IMR-90 (cell line): ENCODE measurements around the gene DISC1. TPM values are rescaled to one million over a fixed set of nuclear protein-coding genes. Genes with fewer than 3 reads are reported as not detected.
A peak's percentile ranks its signal among the peaks of the same experiment; 100 is the strongest.

Experiments
- ATAC-seq: fragments of 200-7000 bp; cut with Tn5 transposase; 2 replicates; pipeline ENCODE4 v1.9.1; 2020; ENCODE audit warnings: low read depth, mild to moderate bottlenecking, moderate library complexity
- BruUV-seq: library from RNA; stranded (reverse); fragments of 400-500 nt; replicated peaks from 2 replicates; lab custom pipeline; 2021; lab: Mats Ljungman, UMichigan
- CTCF ChIA-PET: fragments of 300-600 bp; formaldehyde crosslinking; extraction: SDS; loops from one replicate; lab custom pipeline; 2021; ENCODE audit warnings: antibody characterized with exemption; lab: Yijun Ruan, JAX
- POLR2A ChIA-PET: fragments of 300-600 bp; sonication (Branson Sonifier 250); formaldehyde crosslinking; loops from one replicate; lab custom pipeline; 2022; ENCODE audit warnings: antibody characterized with exemption; ENCODE audit not compliant: unreplicated experiment; lab: Charles Lee
- DNase-seq: peaks from one replicate; pipeline ENCODE4 v3.0.0; 2013
- H2AFZ ChIP-seq: replicated peaks from 2 replicates; pipeline ENCODE3; 2013; ENCODE audit warnings: low read length, mild to moderate bottlenecking; ENCODE audit not compliant: poor library complexity
- H2AK5ac ChIP-seq: 2 replicates; pipeline ENCODE4 v1.6.1; 2013; ENCODE audit warnings: low read depth, low read length, inconsistent platforms
- H2AK9ac ChIP-seq: replicated peaks from 2 replicates; pipeline ENCODE3; 2013; ENCODE audit warnings: mild to moderate bottlenecking, low read depth, low read length, moderate library complexity; ENCODE audit not compliant: poor library complexity
- H2BK120ac ChIP-seq: 2 replicates; pipeline ENCODE4 v1.6.1; 2013; ENCODE audit warnings: low read depth, low read length, inconsistent platforms
- H2BK15ac ChIP-seq: 3 replicates; pipeline ENCODE4 v1.6.1; 2013; ENCODE audit warnings: low read depth, low read length, inconsistent platforms
- H2BK20ac ChIP-seq: 2 replicates; pipeline ENCODE4 v1.6.1; 2013; ENCODE audit warnings: low read depth, mild to moderate bottlenecking, inconsistent platforms, low read length, moderate library complexity
- H2BK5ac ChIP-seq: 2 replicates; pipeline ENCODE4 v1.6.1; 2013; ENCODE audit warnings: mild to moderate bottlenecking, low read depth, low read length, inconsistent platforms; ENCODE audit not compliant: poor library complexity, severe bottlenecking
- H3K14ac ChIP-seq: replicated peaks from 2 replicates; pipeline ENCODE4 v1.6.1; 2013; ENCODE audit warnings: low read depth, low read length, inconsistent platforms
- H3K18ac ChIP-seq: 2 replicates; pipeline ENCODE4 v1.6.1; 2013; ENCODE audit warnings: low read depth, low read length, control low read depth
- H3K23ac ChIP-seq: 2 replicates; pipeline ENCODE4 v1.6.1; 2013; ENCODE audit warnings: low read depth, low read length, inconsistent platforms
- H3K27ac ChIP-seq: 2 replicates; pipeline ENCODE4 v1.5.1; 2013; ENCODE audit warnings: mild to moderate bottlenecking, control low read depth, low read length; ENCODE audit not compliant: insufficient read depth
- H3K27me3 ChIP-seq: 2 replicates; pipeline ENCODE4 v1.6.1; 2013; ENCODE audit warnings: low read length; ENCODE audit not compliant: control insufficient read depth, insufficient read depth
- H3K36me3 ChIP-seq: 2 replicates; pipeline ENCODE4 v1.6.1; 2013; ENCODE audit warnings: low read length, mixed read lengths; ENCODE audit not compliant: control insufficient read depth, insufficient read depth
- H3K4ac ChIP-seq: 2 replicates; pipeline ENCODE4 v1.6.1; 2013; ENCODE audit warnings: low read depth, low read length, inconsistent platforms
- H3K4me1 ChIP-seq: 2 replicates; pipeline ENCODE4 v1.6.1; 2013; ENCODE audit warnings: low read length, mixed read lengths; ENCODE audit not compliant: control insufficient read depth, insufficient read depth
- H3K4me2 ChIP-seq: 2 replicates; pipeline ENCODE4 v1.6.1; 2013; ENCODE audit warnings: low read depth, mild to moderate bottlenecking, control low read depth, low read length, moderate library complexity
- H3K4me3 ChIP-seq: 2 replicates; pipeline ENCODE4 v1.5.1; 2013; ENCODE audit warnings: low read depth, mild to moderate bottlenecking, control low read depth, low read length, moderate library complexity; ENCODE audit not compliant: insufficient read depth
- H3K56ac ChIP-seq: 2 replicates; pipeline ENCODE4 v1.6.1; 2013; ENCODE audit warnings: low read length, inconsistent platforms; ENCODE audit not compliant: insufficient read depth; ENCODE audit errors: extremely low read depth
- H3K79me1 ChIP-seq, 2 experiments: 2 replicates each; pipeline ENCODE4 v1.6.1; 2013; ENCODE audit warnings: low read length in 2 of 2, inconsistent platforms in 1 of 2, low read depth in 1 of 2
- H3K9ac ChIP-seq: 2 replicates; pipeline ENCODE4 v1.6.1; 2013; ENCODE audit warnings: low read depth, low read length, control low read depth
- H3K9me1 ChIP-seq: 2 replicates; pipeline ENCODE4 v1.6.1; 2013; ENCODE audit warnings: low read length, inconsistent platforms; ENCODE audit not compliant: insufficient read depth
- H3K9me3 ChIP-seq: 2 replicates; pipeline ENCODE4 v1.6.1; 2013; ENCODE audit warnings: low read length; ENCODE audit not compliant: control insufficient read depth, insufficient read depth
- H4K20me1 ChIP-seq: 2 replicates; pipeline ENCODE4 v1.6.1; 2013; ENCODE audit warnings: low read length, inconsistent platforms; ENCODE audit not compliant: insufficient read depth
- H4K5ac ChIP-seq: 2 replicates; pipeline ENCODE4 v1.6.1; 2013; ENCODE audit warnings: mild to moderate bottlenecking, low read depth, low read length, control low read depth
- H4K8ac ChIP-seq, 2 experiments: 2 replicates each; pipeline ENCODE4 v1.6.1; 2013; ENCODE audit warnings: low read depth in 2 of 2, low read length in 2 of 2, control low read depth in 1 of 2, inconsistent platforms in 1 of 2
- H4K91ac ChIP-seq: 2 replicates; pipeline ENCODE4 v1.6.1; 2013; ENCODE audit warnings: low read depth, low read length, inconsistent platforms; ENCODE audit not compliant: insufficient read depth
- WGBS, 2 experiments: methylation state at CpG; one replicate each; pipeline versions ENCODE4 v1.1.5 to v1.1.7; 2013; ENCODE audit warnings: missing lambda C conversion rate in 2 of 2; ENCODE audit not compliant: insufficient read length in 1 of 2; ENCODE audit errors: extremely low coverage in 2 of 2; 5-methylcytosine and 5-hydroxymethylcytosine counted together
- dilution Hi-C: fragments of 300-500 bp; cut with HindIII; formaldehyde crosslinking; loops from one replicate; pipeline ENCODE4 v1.14.3; 2018; ENCODE audit warnings: low sequenced_read_pairs; ENCODE audit not compliant: unreplicated experiment
- in situ Hi-C: fragments of 300-500 bp; cut with MboI; formaldehyde crosslinking; loops from 3 replicates; pipeline ENCODE4 v1.14.3; 2019; ENCODE audit warnings: low sequenced_read_pairs, inconsistent platforms, mixed read lengths
- intact Hi-C: fragments of 100-400 bp; cut with micrococcal nuclease; formaldehyde crosslinking; loops from 2 replicates; pipeline ENCODE4 v1.10.0; 2022
- polyA plus RNA-seq, 3 experiments: library from polyadenylated mRNA; depleted of rRNA; stranded (reverse); fragments of >200 nt; gene quantifications; 2 replicates each; pipeline ENCODE4 v1.2.3, GENCODE V29; 2012; ENCODE audit warnings: low replicate concordance in 1 of 3
- total RNA-seq: library from RNA; depleted of rRNA; stranded (reverse); fragments of >200 nt; gene quantifications from 2 replicates; pipeline ENCODE4 v1.2.3, GENCODE V29; 2012
- TF ChIP-seq, protein P1 (sequence below): fragments of 150-350 bp; IDR thresholded peaks from 2 replicates; pipeline ENCODE4 v1.6.1; 2017; ENCODE audit warnings: mild to moderate bottlenecking, antibody characterized with exemption, low read length, low read depth

Gene DISC1
- total and polyA plus RNA-seq, 2 of the 4 experiments (the other 2 are of a cell fraction), result 2.2 to 7.0 TPM

- Histone ChIP-seq H3K14ac (no peak overlapping the region), H3K4me1 (peaks cover 6% of the 10 kb centered on the region; the same call in 1 of the 2 replicates), H3K9me3 (peaks cover 2% of the 10 kb centered on the region; the same call in 1 of the 2 replicates), H2BK20ac (no peak overlapping the region), H3K23ac (no peak overlapping the region), H2AFZ (no peak overlapping the region), H3K9ac (no peak overlapping the region), H4K91ac (no peak overlapping the region), H3K27me3 (no peaks in the 10 kb centered on the region), H3K4ac (peak overlapping the region; percentile 33; the same call in 1 of the 2 replicates), H3K27ac (no peak overlapping the region), H2BK5ac (no peak overlapping the region), H4K8ac (no peak overlapping the region), H4K20me1 (no peaks in the 10 kb centered on the region), H3K4me2 (no peak overlapping the region), H3K18ac (no peak overlapping the region), H4K5ac (no peak overlapping the region), H3K4me3 (no peak overlapping the region), H2AK5ac (no peak overlapping the region; the same call in 1 of the 2 replicates), H3K9me1 (peaks cover 4% of the 10 kb centered on the region; the same call in 1 of the 2 replicates), H2BK15ac (no peak overlapping the region), H2BK120ac (no peak overlapping the region), H3K56ac (no peak overlapping the region), H2AK9ac (no peak overlapping the region), H3K36me3 (no peaks in the 10 kb centered on the region), H3K79me1 (peaks cover 0 to 12% of the 10 kb centered on the region in 2 experiments; a peak in 1 of 4 replicates)
- ChIA-PET POLR2A (interaction anchor here (0.5 kb wide), 1 partner anchor 18 kb away, joined by 3 read pairs; no protein-coding TSS in a partner anchor), CTCF (no interaction called here)
- dilution Hi-C loops (no loop called here), intact Hi-C loops (no loop called here), in situ Hi-C loops (no loop called here)
- WGBS, 2 experiments, result 91% methylated on average over 6 of the region's 7 CpGs; no CpG with 5 or more reads in 1 of the 2 experiments
- no peak for DNase-seq
- no TSS peak for BruUV-seq
- ATAC-seq, result peak; percentile 70
- TF ChIP-seq, protein P1, sequence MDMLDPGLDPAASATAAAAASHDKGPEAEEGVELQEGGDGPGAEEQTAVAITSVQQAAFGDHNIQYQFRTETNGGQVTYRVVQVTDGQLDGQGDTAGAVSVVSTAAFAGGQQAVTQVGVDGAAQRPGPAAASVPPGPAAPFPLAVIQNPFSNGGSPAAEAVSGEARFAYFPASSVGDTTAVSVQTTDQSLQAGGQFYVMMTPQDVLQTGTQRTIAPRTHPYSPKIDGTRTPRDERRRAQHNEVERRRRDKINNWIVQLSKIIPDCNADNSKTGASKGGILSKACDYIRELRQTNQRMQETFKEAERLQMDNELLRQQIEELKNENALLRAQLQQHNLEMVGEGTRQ, result no peak
Measured at GRCh38 chr1:231683439-231684165, 57.0 kb downstream of the DISC1 start.
